Measurements from ENCODE around the gene CHCHD2. TPM values are rescaled to one million over a fixed set of nuclear protein-coding genes. Genes with fewer than 3 reads are reported as not detected.
"Not testable (repeated sequence)": the region's sequence is repeated elsewhere in the genome, so short reads cannot be mapped to it uniquely, and the experiment has no call there.

CHCHD2 gene
- 100 to 1,000 TPM; 214 to 287 (median 259) TPM for total RNA-seq

GRCh38 chr7:56106108-56107073 is at the start of gene CHCHD2:
Gene CHCHD2 (minus strand): TSS chr7:56106476. CDS start chr7:56106413, 63 bp downstream.
- DNase-seq (ENCODE audit: low spot score in 2 of 2): peak; percentile 97 to 99
- no peak for TF ChIP-seq CTCF (IDR thresholded peaks at IDR 0.05)
- peak in 1 of 2 donors; percentile 82 for TF ChIP-seq POLR2A (IDR thresholded peaks at IDR 0.05)
- intact Hi-C loops (cut with DNase I; ENCODE audit: low total_unique reads): no loop called here
- H3K4me3 ChIP-seq (ENCODE audit: low read depth, poor library complexity, severe bottlenecking): peak within 1 kb of the TSS; percentile 97
- 2% methylated on average over 54 to 55 of the region's 57 CpGs for WGBS, 2 donors

GRCh38 chr7:56131062-56131461 is 24.8 kb upstream of the CHCHD2 start:
- 63 to 66% methylated on average over 2 of the region's 2 CpGs for WGBS, 2 donors
- intact Hi-C loops (cut with DNase I; ENCODE audit: low total_unique reads); DNase-seq (ENCODE audit: low spot score in 2 of 2): not testable (repeated sequence)

GRCh38 chr7:56127241-56127975 is 21.1 kb upstream of the CHCHD2 start:
- no peak overlapping the region for H3K4me3 ChIP-seq (ENCODE audit: low read depth, poor library complexity, severe bottlenecking)
- no peak for DNase-seq (ENCODE audit: low spot score in 2 of 2)
- intact Hi-C loops (cut with DNase I; ENCODE audit: low total_unique reads): no loop called here
- TF ChIP-seq POLR2A (IDR thresholded peaks at IDR 0.05) (no peak), CTCF (IDR thresholded peaks at IDR 0.05) (no peak)
- WGBS, 2 donors: 64 to 71% methylated on average over 7 of the region's 7 CpGs

More at GRCh38 chr7:56131062-56131461, 24.8 kb upstream of the CHCHD2 start:
- H3K4me3 ChIP-seq (ENCODE audit: low read depth, poor library complexity, severe bottlenecking): not testable (repeated sequence)

GRCh38 chr7:56125831-56126230 is 19.6 kb upstream of the CHCHD2 start:
- intact Hi-C loops (cut with DNase I; ENCODE audit: low total_unique reads): no loop called here
- 75 to 82% methylated on average over 8 of the region's 8 CpGs for WGBS, 2 donors
- no peak overlapping the region for H3K4me3 ChIP-seq (ENCODE audit: low read depth, poor library complexity, severe bottlenecking)
- TF ChIP-seq POLR2A (IDR thresholded peaks at IDR 0.05) (no peak), CTCF (IDR thresholded peaks at IDR 0.05) (no peak)
- DNase-seq (ENCODE audit: low spot score in 2 of 2): no peak

- intact Hi-C loops (cut with DNase I; ENCODE audit: low total_unique reads): no loop called here
- H3K4me3 ChIP-seq (ENCODE audit: low read depth, poor library complexity, severe bottlenecking): no peak overlapping the region
- no peak for TF ChIP-seq POLR2A (IDR thresholded peaks at IDR 0.05)
- WGBS, 2 donors: 69 to 91% methylated on average over 4 to 5 of the region's 6 CpGs
- no peak for DNase-seq (ENCODE audit: low spot score in 2 of 2)
Measured at GRCh38 chr7:56124981-56125380, 18.7 kb upstream of the CHCHD2 start.

- intact Hi-C loops (cut with DNase I; ENCODE audit: low total_unique reads): no loop called here
Measured at GRCh38 chr7:56121440-56121839, 15.2 kb upstream of the CHCHD2 start.

More at GRCh38 chr7:56121440-56121839, 15.2 kb upstream of the CHCHD2 start:
- WGBS, 2 donors: 88% methylated on average over 6 of the region's 6 CpGs
- DNase-seq (ENCODE audit: low spot score in 2 of 2): no peak
- TF ChIP-seq POLR2A (IDR thresholded peaks at IDR 0.05): no peak
- no peak for TF ChIP-seq CTCF (IDR thresholded peaks at IDR 0.05)
- no peak overlapping the region for H3K4me3 ChIP-seq (ENCODE audit: low read depth, poor library complexity, severe bottlenecking)

Measured in lower leg skin (tissue), 4 donors.